Fibroblast of skin of right quadriceps (primary cell): ENCODE measurements around the gene SRP9.
"Not testable (repeated sequence)": the region's sequence is repeated elsewhere in the genome, so short reads cannot be mapped to it uniquely, and the experiment has no call there.

Experiments used
- DNase-seq: peaks from one replicate; pipeline ENCODE4 v3.0.0-alpha.2; 2013

The SRP9 gene

GRCh38 chr1:225777058-225777582, 506 bp upstream of the SRP9 start:
- DNase-seq, result no peak

GRCh38 chr1:225778337-225778669, 677 bp downstream of the SRP9 start:
- DNase-seq, result no peak

- not testable (repeated sequence) for DNase-seq
These were observed 1.5 kb downstream of the SRP9 start for GRCh38 chr1:225779165-225779564.

DNA sequence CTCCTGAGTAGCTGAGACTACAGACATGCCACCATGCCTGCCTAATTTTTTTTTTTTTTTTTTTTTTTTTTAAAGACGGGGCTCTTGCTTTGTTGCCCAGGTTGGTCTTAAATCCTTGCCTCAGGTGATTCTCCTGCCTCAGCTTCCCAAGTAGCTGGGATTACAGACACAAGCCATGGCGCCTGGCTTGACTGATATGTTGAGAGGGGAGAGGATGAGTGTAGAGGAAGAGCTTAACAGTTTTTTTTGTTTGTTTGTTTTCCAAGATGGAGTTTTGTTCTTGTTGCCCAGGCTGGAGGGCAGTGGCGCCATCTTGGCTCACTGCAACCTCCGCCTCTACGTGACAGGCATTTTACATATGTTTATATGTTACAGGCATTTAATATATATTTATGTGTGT, 2.5 kb downstream of the SRP9 start:
- DNase-seq, result no peak

DNA sequence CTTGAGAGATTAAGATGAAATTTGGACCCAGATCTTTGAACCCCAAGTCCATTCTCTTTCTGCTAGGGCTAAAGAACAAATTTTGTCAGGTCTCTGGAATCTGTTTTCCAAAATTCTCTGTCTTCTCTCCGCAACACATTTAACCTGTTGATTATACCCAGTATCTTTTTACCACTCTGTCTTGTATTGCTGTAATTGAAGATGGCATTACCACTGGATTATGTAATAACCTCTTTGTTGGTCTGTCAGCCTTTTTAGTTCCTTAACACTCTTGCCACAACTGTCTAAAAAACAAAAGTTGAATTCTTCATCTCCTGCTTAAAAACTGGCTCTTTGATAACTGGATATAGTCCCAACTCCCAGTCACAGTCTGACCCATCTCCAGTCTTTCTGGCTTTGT, 3.0 kb downstream of the SRP9 start:
- DNase-seq, result no peak

- not testable (repeated sequence) for DNase-seq
These were observed 11.5 kb downstream of the SRP9 start for GRCh38 chr1:225789142-225789541.

DNA sequence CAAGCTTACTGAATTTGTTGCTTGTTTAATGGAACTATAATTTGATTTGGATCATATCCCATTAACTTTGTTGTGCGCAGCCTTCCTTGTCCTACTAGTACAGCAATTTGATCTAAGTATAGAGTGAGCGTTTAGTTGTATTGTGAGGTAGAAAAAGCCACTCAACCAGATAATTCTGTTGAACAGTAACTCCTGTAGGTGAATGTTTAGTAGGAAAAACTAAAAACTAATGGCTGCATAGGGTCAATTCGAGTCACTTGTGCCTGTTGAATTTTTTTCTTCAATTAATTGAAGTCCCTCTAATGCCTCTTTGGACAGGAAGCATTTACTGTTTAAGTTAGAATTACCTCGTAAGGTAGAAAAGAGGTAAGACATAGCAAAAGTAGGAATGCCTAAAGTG, 17.3 kb downstream of the SRP9 start:
- no peak for DNase-seq

DNA sequence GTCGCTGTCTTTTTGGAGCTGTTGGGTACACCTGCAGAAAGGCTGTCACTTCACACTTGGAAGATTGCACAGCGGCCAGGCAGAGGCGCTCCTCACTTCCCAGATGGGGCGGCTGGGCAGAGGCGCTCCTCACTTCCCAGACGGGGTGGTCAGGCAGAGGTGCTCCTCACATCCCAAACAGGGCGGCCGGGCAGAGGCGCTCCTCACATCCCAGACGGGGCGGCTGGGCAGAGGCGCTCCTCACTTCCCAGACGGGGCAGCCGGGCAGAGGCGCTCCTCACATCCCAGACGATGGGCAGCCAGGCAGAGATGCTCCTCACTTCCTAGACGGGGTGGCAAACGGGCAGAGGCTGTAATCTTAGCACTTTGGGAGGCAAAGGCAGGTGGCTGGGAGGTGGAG, 18.5 kb downstream of the SRP9 start:
- not testable (repeated sequence) for DNase-seq

DNA sequence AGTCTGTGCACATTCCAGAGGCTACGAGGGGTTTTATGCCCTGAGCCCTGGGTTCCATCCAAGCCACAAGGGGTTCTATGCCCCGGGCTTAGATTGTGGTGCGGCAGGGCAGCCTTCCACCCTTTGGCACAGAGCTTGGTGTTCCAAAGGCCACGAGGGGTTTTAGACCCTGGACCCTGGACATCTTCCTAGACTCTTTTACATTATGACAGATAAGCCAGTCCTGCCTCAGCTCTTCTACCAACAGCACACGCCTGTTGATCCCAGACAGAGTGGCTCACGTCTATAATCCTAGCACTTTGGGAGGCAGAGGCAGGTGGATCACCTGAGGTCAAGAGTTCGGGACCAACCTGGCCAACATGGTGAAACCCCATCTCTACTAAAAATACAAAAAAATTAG, 23.5 kb downstream of the SRP9 start:
- DNase-seq, result not testable (repeated sequence)

DNA sequence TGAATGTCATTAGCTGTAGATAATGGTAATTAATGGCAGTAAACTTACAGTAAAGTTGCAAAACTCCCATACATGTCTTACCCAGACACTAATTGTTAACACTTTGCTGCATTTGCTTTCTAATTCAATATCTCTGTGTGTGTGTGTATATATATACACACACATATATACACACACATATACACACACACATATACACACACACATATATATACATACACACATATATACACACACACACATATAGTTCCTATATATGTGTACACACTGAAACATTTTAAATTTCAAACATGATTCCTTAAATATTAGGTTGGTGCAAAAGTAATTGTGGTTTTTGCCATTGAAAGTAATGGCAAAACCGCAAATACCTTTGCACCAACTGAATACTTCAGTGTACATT, 28.6 kb downstream of the SRP9 start:
- DNase-seq, result no peak

DNA sequence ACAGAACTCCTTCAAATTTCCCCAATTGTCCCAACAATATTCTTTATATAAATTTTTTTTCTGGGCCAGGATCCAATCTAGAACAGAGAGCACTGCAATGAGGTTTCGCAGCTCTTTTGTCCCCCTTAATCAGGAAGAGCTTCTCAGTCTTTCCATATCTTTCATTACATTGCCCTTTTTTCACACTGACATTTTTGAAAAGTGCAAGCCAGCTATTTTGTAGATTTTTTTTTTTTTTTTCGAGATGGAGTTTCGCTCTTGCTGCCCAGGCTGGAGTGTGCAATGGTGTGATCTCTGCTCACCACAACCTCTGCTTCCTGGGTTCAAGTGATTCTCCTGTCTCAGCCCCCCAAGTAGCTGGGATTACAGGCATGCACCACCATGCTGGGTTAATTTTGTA, 29.1 kb downstream of the SRP9 start:
- not testable (repeated sequence) for DNase-seq

DNA sequence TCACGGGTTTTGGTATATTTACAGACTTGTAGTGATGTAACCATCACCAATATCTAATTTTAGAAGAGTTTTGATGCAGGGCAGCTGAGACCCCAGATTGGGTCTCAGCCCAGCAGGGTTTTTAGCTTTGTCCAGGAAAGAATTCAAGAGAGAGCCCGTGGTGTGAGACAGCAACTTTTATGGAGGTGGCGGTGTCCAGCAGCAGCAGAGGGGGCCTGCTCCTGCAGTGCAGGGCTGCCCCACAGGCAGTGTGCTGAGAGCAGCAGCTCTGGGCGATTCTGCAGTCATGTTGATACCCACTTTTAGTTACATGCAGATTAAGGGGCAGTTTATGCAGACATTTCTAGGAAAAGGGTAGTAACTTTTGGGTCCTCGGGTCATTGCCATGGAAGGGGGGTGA, 30.5 kb downstream of the SRP9 start:
- DNase-seq, result no peak

- DNase-seq, result peak; percentile 84
These were observed 32.4 kb downstream of the SRP9 start, which contains the start of gene EPHX1 for GRCh38 chr1:225809842-225810578. EPHX1 (plus strand) TSS chr1:225810124; CDS start chr1:225828730, 18,606 bp downstream.

- not testable (repeated sequence) for DNase-seq
These were observed 33.2 kb downstream of the SRP9 start for GRCh38 chr1:225810579-225811538.

GRCh38 chr1:225811622-225812487, 34.2 kb downstream of the SRP9 start:
- no peak for DNase-seq

DNA sequence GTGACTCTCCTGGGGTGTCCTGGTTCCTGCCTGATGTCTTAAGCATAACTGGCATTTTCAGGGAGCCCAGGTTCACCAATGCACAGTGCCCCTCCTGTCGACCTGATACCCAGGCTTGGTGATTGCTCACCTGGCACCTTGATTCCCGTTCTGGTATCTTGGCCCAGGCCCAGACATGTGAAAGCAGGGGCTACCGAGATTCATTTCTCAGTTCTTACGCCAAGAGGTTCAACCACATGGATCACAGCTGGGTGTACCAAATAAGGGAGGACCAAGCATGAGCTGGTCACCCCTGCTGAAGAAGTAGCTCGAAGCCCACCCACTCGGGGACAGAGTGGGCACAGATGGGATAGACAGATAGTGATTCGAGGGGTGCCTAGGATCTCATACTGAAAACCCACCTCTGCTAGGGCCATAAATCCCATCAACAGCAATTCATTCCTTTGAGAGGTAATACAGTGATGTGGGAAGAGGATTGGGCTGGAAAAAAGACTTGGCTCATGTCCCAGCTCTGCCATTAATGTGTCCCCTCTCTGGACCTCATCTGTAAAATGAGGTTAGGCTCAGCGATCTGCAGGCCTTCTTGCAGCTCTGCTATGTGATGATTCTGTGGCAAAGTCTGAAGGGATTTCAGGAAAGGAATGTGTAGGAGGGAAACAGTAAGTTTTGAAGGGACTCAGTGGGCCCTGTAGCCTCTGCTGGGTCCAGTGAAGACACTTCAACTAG, 35.0 kb downstream of the SRP9 start:
- peak; percentile 28 for DNase-seq

DNA sequence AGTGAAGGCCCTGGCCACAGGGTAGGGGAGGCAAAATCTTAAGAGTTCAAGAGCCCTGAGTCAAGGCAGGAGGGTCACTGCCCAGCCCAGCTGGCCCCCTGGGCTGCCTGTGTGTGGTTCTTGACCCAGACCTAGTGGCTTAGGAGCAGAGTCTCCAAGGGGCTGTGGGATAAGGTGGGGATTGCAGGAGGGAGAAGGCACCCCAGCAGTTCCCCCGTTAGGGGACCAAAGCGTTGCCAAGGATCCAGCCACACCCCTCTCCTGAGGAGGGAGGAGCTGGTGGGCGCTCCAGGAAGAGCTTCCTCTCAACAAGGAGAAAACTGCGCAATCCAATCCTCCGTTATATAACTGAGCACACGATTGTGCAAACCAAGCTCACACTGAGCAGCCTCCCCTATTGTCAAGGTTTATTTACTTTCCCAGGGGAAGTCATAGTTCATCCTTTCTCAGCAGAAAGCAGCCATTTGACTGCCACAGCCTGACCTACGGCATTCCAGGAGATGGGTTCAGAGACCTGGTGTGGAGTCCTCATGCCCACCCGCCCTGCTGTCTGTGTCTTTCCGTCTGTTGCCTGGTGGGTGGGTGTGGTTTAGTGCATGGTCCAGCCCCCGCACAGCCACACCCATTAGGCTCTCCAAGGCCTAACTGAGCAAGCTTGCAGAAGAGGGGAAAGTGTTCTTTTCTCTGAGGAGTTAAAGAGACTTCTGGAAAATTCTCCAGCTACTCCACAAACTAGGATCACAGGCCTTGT, 35.8 kb downstream of the SRP9 start:
- peak; percentile 40 for DNase-seq

DNA sequence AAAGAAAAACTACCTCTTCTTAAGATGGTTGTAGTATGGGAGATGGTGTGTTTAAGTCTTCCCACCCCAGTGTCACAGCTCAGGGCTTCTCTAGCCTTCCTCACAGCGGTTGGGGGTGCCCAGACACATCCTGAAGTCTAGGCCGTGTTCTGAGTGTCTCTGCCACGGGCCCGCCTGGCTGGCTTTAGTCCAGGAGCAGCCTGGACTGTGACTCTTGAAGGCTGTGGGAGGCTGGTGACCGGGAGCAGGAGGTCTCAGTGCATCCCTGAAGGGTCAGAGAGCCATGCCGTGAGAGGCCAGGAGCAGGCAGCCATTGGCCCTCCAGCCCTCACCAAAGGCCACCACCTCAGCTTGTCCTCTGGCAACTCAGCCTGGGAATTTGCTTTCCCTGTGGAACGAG, 36.8 kb downstream of the SRP9 start:
- DNase-seq, result no peak

GRCh38 chr1:225815090-225815489, 37.5 kb downstream of the SRP9 start:
- DNase-seq, result not testable (repeated sequence)

DNA sequence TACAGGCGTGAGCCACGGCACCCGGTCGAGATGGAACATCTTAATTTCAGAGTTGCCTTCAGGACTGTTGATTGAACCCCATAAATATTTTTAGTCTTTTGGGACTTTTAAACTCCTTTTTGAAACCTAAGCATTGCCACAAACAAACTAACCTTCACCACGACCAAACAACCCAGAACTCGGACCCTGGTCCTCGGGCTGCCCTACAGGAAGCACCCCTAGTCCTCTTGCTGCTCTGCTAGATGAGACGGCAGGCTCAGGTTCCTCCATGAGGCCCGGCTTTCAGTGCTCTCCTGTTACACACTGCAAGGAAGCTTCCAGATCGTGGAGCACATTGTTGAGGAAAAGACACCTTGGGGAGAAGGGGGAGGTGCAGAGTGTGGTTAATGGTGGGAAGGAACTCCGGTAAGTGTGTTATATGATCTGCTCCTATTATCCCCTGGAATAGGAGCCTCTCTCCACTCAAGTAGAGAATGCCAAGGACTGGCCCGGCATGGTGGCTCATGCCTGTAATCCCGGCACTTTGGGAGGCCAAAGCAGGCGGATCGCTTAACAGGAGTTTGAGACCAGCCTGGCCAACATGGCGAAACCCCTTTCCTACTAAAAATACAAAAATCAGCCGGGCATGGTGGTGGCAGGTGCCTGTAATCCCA, 38.0 kb downstream of the SRP9 start:
- DNase-seq, result no peak
